Ovary (tissue), 3 donors: ENCODE results near the gene DOCK4.

Experiments
- POLR2A ChIP-seq: fragments of 450-650 bp; IDR thresholded peaks from one replicate; pipeline ENCODE4 v1.6.1; 2017; ENCODE audit warnings: antibody characterized with exemption, mild to moderate bottlenecking, moderate library complexity
- TF ChIP-seq, protein P1 (sequence below), 3 donors: fragments of 450-650 bp in 2 of 3; fragments of 200-600 bp in 1 of 3; IDR thresholded peaks; one replicate each; pipeline versions ENCODE4 v1.5.1 to v1.8.0; 2016 to 2022; ENCODE audit warnings: antibody characterized with exemption in 3 of 3, mild to moderate bottlenecking in 1 of 3
- donor health status: DM: no; HTN: no; CAD: no.

DNA sequence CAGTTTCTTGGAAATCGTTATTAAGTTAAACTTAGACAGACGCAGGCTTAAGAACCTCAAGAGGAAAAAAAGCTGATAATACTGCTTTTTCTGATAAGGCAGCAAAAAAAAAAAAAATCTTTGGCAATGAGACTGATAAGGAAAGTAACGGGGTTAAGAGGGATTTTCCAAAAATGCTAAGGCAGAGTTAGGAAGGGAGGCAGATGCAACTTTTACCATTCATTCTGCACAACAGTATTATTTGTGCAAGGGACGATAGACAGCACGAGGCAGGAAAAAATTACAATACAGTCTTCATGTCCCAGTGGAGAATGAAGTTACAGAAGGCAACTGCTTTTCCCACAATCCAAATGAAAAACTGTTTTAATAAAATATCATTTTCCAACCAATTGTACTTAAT lies 194.0 kb downstream of the DOCK4 start:
- TF ChIP-seq POLR2A: no peak
- TF ChIP-seq, protein P1, sequence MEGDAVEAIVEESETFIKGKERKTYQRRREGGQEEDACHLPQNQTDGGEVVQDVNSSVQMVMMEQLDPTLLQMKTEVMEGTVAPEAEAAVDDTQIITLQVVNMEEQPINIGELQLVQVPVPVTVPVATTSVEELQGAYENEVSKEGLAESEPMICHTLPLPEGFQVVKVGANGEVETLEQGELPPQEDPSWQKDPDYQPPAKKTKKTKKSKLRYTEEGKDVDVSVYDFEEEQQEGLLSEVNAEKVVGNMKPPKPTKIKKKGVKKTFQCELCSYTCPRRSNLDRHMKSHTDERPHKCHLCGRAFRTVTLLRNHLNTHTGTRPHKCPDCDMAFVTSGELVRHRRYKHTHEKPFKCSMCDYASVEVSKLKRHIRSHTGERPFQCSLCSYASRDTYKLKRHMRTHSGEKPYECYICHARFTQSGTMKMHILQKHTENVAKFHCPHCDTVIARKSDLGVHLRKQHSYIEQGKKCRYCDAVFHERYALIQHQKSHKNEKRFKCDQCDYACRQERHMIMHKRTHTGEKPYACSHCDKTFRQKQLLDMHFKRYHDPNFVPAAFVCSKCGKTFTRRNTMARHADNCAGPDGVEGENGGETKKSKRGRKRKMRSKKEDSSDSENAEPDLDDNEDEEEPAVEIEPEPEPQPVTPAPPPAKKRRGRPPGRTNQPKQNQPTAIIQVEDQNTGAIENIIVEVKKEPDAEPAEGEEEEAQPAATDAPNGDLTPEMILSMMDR (IDR thresholded peaks at IDR 0.05): no peak
